ENCODE data around the gene LINGO3.

DNA sequence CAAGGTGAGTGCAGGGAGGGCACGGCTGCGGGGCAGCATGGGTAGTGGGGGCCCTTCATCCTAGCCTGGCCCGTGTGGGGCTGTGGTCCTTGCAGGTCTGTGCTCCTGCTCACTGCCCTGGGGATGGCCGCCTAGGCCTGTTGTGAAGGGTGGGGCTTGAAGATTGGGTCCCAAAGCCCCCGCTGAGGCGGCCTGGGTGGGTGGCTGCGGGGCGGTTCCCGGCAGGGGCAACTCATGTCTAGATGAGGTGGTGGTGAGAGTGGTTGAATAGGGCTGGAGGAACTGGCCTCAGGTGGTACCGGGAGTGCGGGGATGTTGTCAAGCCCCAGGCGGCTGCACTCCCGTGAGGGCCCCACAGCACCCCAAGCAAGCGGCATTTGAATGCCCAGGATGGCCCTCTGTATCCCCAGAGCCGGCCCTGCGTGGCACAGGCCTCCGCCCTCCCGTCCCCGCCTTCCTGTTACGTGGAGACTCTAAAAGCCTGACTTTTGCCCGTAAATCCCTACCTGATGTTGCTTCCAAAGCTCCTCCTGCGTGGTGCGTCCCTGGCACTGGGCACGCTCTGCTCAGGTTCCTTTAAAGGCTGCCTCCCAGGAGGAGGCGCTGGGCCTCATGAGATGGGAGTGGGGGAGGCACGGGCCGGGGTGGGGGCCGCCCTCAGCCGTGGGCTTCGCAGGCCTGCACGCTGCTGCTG, 35.5 kb upstream of the LINGO3 start:
- TF ChIP-seq POLR2A (IDR thresholded peaks at IDR 0.05) = no peak
- TF ChIP-seq, protein P1, sequence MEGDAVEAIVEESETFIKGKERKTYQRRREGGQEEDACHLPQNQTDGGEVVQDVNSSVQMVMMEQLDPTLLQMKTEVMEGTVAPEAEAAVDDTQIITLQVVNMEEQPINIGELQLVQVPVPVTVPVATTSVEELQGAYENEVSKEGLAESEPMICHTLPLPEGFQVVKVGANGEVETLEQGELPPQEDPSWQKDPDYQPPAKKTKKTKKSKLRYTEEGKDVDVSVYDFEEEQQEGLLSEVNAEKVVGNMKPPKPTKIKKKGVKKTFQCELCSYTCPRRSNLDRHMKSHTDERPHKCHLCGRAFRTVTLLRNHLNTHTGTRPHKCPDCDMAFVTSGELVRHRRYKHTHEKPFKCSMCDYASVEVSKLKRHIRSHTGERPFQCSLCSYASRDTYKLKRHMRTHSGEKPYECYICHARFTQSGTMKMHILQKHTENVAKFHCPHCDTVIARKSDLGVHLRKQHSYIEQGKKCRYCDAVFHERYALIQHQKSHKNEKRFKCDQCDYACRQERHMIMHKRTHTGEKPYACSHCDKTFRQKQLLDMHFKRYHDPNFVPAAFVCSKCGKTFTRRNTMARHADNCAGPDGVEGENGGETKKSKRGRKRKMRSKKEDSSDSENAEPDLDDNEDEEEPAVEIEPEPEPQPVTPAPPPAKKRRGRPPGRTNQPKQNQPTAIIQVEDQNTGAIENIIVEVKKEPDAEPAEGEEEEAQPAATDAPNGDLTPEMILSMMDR (IDR thresholded peaks at IDR 0.05) = no peak
